ENCODE data around the gene SGMS2. TPM values are rescaled to one million over a fixed set of nuclear protein-coding genes. Genes with fewer than 3 reads are reported as not detected.

The SGMS2 gene
- total and polyA plus RNA-seq, 12 donors: 2.3 to 36.9 (median 25.2) TPM

DNA sequence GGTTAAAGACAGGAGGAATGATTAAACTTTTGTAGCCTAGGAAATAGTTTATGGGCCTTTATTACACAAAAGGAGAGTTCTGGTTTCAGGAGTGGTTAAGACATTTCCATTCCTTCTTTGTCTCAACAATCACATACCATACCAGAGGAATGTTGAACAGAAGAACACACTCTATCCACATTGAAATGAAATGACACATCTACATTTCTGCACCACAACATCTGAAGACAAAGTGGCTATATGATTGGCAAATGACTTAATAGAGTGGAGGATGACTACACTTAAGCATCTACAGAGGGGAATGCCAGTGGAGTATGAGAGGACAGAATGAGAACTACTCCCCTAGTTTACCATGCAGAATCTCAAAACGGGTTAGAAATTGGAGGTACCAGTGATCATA lies 114.6 kb downstream of the SGMS2 start:
- WGBS, 2 donors: 92 to 97% methylated on average over 1 of the region's 1 CpG
- peaks cover 0 to 4% (median 0%) of the 10 kb centered on the region in 9 donors for H3K4me1 ChIP-seq
- intact Hi-C loops (cut with DNase I): loop anchor here in 2 of 10 donors (5.0 to 10.0 kb wide), 2 partner anchors 43 to 55 kb away; no protein-coding TSS in a partner anchor

DNA sequence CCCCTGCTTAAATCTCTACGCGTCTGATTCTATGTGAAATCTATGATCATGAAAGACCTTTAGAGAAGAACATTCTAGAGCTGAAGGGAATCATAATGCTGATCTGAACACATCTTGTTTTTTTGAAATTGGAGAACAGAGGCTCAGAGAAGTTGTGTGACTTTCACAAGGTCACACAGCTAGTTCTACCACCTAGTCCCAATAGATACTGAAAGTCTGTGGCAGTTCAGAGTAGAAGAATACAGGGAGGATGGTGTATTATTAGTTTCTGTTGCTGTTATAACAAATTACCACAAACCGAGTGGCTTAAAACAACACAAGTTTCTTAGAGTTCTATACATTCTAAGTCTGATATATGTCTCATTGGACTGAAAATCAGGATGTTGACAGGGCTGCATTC lies 121.1 kb downstream of the SGMS2 start:
- H3K36me3 ChIP-seq: peaks cover 0 to 61% (median 23%) of the 10 kb centered on the region in 9 donors
- TF ChIP-seq, protein P1, sequence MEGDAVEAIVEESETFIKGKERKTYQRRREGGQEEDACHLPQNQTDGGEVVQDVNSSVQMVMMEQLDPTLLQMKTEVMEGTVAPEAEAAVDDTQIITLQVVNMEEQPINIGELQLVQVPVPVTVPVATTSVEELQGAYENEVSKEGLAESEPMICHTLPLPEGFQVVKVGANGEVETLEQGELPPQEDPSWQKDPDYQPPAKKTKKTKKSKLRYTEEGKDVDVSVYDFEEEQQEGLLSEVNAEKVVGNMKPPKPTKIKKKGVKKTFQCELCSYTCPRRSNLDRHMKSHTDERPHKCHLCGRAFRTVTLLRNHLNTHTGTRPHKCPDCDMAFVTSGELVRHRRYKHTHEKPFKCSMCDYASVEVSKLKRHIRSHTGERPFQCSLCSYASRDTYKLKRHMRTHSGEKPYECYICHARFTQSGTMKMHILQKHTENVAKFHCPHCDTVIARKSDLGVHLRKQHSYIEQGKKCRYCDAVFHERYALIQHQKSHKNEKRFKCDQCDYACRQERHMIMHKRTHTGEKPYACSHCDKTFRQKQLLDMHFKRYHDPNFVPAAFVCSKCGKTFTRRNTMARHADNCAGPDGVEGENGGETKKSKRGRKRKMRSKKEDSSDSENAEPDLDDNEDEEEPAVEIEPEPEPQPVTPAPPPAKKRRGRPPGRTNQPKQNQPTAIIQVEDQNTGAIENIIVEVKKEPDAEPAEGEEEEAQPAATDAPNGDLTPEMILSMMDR (IDR thresholded peaks at IDR 0.05): no peak

More for the DNA sequence above, 114.6 kb downstream of the SGMS2 start:
- H3K27ac ChIP-seq: no peak overlapping the region
- DNase-seq (no peak), ATAC-seq (no peak)
- no peaks in the 10 kb centered on the region for H3K27me3 ChIP-seq
- TF ChIP-seq, protein P1 (IDR thresholded peaks at IDR 0.05): no peak
- peaks cover 0 to 18% (median 0%) of the 10 kb centered on the region in 9 donors for H3K36me3 ChIP-seq
- H3K9me3 ChIP-seq: no peaks in the 10 kb centered on the region
- no peak overlapping the region for H3K4me3 ChIP-seq

DNA sequence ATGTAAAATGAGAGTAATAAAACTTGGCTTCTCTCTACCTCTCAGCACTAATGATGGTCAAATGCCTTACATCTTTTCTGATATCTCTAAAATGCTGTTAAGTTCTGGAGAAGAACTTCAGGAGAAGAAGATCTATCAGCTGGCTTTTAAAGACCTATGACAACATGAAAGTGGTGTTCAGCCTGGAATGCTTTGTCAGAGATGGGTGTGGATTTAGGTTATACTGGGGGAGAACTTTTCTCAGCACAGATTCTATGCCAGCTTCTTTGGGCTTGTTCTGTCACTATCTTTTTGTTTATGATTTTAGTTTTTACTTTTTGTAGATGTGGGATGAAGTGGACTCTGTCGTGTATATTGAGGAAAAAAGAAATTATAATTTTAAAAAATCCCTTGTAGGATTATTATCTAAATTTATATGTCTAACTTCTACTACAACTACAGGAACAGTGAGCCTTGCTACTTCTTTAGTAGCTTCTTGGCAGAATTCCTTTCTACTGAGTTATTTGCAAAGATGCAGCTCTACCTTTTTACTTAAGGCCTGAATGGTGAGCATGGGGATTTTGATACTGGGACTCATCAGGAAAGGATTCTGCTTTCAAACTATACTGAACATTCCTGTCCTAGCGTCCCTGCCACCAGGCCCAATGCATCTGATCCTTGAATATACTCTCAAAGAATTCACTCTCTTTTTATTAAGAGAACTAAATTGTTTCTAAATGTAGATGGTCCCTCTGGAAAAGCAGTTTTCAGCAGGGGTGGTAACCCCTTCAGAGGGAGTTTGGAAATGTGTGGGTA lies 126.2 kb downstream of the SGMS2 start:
- H3K36me3 ChIP-seq: peaks cover 0 to 79% (median 20%) of the 10 kb centered on the region in 9 donors
- no peak for ATAC-seq
- intact Hi-C loops (cut with DNase I): no loop called here
- WGBS, 2 donors: 92 to 94% methylated on average over 2 of the region's 2 CpGs
- H3K27me3 ChIP-seq: no peaks in the 10 kb centered on the region
- H3K27ac ChIP-seq: no peak overlapping the region
- no peak overlapping the region for H3K4me3 ChIP-seq
- H3K9me3 ChIP-seq: peaks cover 0 to 6% (median 0%) of the 10 kb centered on the region in 11 donors
- TF ChIP-seq, protein P1 (IDR thresholded peaks at IDR 0.05): no peak
- H3K4me1 ChIP-seq: no peaks in the 10 kb centered on the region
- no peak for DNase-seq

More for the DNA sequence above, 121.1 kb downstream of the SGMS2 start:
- Histone ChIP-seq H3K4me1 (no peaks in the 10 kb centered on the region), H3K27ac (no peak overlapping the region), H3K9me3 (no peaks in the 10 kb centered on the region), H3K4me3 (no peak overlapping the region), H3K27me3 (no peaks in the 10 kb centered on the region)
- intact Hi-C loops (cut with DNase I): no loop called here
- no peak for ATAC-seq
- WGBS, 2 donors: 97 to 98% methylated on average over 3 of the region's 3 CpGs
- no peak for DNase-seq

DNA sequence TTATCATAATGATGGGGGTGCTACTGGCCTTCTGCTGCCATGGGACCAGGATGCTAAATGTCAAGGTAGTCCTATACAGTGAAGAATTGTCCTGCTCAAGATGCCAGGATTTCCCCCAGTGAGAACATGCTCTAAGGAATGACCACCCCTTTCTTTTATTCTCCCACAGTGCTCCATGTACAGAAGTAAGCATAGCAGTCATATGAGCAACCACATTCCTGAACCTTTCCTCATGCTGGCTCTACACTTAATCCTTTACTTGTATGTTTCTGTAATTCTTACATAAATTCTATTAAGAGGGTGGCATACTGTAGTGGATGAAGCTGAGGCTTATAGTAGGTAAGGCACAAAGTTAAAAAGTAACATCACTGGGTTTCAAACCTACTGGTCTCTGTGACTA lies 126.8 kb downstream of the SGMS2 start:
- Histone ChIP-seq H3K27me3 (no peaks in the 10 kb centered on the region), H3K4me1 (no peaks in the 10 kb centered on the region), H3K9me3 (peaks cover 0 to 12% (median 0%) of the 10 kb centered on the region in 11 donors), H3K27ac (no peak overlapping the region), H3K36me3 (peaks cover 0 to 73% (median 20%) of the 10 kb centered on the region in 9 donors), H3K4me3 (no peak overlapping the region)
- TF ChIP-seq, protein P1 (IDR thresholded peaks at IDR 0.05): no peak
- ATAC-seq (no peak), DNase-seq (no peak)
- intact Hi-C loops (cut with DNase I): no loop called here

Measured in heart right ventricle (tissue), 16 donors.